ENCODE measurements around the gene PAX3.

Gene PAX3

DNA sequence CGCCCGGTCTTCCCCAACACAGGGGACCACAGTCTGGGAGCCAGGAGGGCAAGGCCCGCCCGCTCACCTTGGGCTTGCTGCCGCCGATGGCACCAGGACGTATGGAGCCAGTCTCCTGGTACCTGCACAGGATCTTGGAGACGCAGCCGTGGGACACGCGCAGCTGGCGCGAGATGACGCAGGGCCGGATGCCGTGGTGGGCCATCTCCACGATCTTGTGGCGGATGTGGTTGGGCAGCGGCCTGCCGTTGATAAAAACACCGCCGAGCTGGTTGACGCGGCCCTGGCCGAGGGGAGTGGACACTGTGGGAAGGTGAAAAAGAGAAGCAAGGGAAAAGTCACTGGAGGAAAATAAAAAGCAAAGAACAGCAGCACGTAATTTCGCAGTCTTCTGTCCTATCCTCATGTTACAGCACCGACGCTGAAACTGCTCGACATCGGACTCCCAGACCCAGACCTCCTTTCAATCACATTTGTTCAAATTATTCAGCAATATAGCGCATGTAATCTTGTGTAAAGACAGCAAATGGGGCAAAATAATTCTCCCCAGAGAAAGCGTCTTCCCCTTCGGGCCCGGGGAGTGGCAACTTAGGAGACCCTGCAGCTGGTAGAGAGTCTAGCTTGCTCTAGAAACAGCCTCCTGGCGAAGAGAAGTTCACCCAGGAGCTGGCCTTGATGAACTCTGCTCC, 1.7 kb downstream of the PAX3 start:
- no peak for DNase-seq (ENCODE audit: low spot score)

DNA sequence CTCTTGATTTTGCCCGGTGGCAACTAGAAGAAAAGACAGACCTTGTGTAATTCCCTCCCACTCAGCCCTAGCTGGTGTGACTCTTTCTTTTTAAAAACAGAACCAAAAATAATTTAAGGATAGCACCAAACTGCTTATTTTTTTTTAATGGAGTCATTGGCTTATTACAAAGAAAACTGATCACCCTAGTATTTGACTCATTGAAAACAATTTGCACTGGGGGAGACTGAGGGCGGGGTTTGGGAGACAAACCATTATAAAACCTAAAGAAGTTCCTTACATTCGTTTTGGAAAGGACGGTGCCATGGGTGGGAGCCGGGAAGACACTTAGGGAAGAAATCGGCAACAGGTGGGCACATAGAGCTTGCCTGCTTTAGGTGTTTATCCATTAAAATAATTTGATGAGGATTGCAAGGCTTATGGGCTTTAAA, 2.5 kb downstream of the PAX3 start:
- no peak for DNase-seq (ENCODE audit: low spot score)

DNA sequence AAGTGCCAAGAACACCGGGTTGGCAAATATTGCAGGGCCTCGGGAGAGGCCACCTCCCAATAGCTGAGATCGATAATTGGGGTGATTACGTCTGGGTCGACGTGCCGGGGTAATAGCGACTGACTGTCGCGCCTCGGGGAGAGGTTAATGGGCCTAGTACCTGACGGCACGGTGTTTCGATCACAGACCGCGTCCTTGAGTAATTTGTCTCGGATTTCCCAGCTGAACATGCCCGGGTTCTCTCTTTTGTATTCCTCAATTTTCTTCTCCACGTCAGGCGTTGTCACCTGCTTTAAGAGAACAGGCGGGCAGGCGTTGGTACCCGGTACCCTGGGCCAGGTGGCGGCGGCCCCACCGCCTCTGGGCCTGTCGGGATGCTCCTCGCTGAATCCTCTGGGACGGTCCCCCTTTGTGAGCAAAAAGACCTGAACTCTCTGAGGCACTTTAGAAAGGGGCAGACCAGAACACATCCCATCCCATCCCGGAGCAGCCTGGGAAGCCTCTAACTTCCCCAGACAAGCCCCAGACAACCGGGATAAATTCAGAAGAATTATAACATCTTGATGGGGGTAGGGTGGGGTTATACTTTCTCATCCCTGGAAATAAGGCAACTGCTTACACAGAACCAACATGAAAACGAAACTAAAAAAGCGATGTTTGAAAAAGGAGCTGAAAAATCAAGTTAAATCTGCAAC, 3.3 kb downstream of the PAX3 start:
- DNase-seq (ENCODE audit: low spot score) = no peak

- no peak for DNase-seq (ENCODE audit: low spot score)
These were observed 3.8 kb downstream of the PAX3 start for GRCh38 chr2:222294996-222295367.

GRCh38 chr2:222293660-222294630, 4.9 kb downstream of the PAX3 start:
- DNase-seq (ENCODE audit: low spot score) = no peak

DNA sequence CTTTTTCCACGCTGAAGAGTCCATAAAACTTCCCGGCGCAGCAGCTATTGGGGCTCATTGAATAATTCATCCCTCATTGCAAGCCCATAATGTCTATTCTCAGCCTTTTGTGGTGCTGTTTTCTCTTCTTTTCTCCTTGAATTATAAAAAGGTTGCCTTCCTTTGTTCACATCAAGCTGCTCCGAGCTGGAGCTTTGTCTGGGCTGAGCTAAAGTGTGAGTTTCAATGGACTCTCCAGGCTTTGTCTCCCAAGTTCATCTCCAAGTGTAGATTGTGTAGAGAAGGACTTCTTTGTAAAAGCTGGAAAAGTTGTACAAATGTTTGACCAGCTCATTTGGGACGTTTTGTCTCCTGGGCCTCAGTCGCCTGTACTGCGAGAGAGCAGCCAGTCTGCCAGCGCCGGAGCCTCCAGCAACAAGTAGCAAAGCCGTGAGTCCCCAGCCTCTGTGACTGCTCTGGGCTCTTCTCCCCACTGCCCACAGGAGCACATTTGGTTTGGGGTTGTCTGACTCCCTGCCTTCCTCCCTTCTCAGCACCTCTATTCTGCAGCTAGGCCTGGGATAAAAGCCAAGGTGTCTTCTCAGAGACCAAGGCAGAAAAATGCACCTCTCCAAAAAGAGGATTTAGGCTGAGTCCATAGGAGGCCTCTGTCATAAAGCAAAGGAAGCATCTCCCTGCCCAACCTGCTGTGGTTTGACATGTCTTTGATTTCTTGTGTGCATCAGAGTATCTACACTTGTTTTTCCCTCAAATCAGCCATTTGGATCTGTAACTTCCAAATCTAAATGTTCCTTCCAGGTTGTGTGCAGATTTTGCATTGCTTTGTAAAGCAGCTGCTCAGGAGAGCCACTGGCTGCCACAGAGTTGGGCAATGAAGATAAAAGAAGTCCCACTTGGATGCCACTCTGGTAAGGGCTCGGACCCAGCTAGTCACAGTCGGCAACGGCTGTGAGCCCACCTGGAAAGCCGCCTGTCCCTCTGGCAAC, 6.4 kb downstream of the PAX3 start:
- DNase-seq (ENCODE audit: low spot score) = no peak

DNA sequence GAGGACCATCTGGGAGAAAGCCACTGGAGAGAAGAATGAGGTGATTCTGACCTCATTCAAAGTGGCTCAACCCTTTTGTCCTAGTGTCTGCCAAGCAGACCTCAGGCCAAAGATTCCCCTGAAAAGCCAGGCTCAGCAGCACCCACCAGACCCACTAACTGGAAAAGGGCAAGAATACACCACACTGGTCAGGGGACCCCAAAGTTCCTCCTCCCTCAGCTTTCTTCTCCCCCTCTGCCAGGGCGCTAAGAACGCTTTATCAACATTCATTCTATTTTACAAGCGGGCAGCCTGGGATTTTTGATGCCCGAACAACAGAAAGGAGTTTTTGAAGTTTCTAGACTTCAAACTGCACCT, 7.3 kb downstream of the PAX3 start:
- no peak for DNase-seq (ENCODE audit: low spot score)

- DNase-seq (ENCODE audit: low spot score) = peak; percentile 92
These were observed 7.9 kb downstream of the PAX3 start for GRCh38 chr2:222290736-222291484.

GRCh38 chr2:222290401-222290735, 8.4 kb downstream of the PAX3 start:
- no peak for DNase-seq (ENCODE audit: low spot score)

GRCh38 chr2:222289278-222290160, 9.3 kb downstream of the PAX3 start:
- DNase-seq (ENCODE audit: low spot score) = no peak

DNA sequence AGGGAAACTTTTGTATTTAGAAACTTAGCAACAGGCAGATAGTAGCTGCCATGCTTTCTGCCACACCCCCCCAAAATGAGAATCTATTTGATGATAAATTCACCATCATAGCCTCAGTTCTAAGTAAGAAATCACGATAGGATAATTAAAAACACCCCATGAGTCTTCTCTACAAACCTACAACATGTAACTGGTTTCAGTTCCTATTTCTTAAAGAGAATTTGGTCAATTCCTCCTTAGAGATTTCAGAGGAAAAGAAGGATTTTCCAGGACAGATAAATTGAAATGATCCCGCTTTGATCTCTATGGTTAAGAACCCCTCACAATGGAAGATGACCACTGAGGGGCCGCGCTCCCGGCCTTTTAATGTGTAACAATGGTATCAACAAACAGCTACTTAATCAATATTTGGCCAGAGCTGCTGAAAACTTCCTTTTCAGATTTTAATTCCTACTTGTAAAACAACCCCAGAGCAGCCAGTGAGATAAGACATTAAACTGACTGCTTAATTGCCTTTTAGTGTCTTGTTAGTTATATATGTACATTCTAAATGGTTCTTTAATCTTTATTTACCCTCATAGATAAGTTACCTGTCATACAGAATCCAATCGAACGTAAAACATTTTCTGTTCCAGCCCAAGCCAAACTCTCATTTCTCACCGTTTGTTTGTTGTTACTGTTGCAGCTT, 10.1 kb downstream of the PAX3 start:
- no peak for DNase-seq (ENCODE audit: low spot score)

- no peak for DNase-seq (ENCODE audit: low spot score)
These were observed 10.8 kb downstream of the PAX3 start for GRCh38 chr2:222287862-222288479.

DNA sequence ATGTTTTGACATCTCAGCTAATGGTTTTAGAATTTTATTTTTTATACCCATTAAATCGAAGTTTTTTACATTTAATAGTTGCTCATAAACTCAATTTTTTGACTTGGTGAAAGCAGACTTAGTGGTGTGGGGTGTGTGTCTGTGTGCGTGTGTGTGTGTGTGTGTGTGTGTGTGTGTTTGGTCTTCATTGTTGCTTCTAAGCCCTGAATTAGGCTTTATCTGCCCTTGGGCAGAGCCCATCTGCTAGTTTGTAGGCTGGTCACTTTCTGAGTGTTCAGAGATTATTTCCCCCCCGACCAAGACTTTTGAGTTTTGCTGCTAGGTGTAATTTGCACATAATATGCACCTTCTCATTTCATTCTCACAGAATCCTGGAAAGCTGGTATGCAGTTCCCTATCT, 14.3 kb downstream of the PAX3 start:
- no peak for DNase-seq (ENCODE audit: low spot score)

GRCh38 chr2:222283634-222284033, 15.2 kb downstream of the PAX3 start:
- DNase-seq (ENCODE audit: low spot score) = peak; percentile 87

DNA sequence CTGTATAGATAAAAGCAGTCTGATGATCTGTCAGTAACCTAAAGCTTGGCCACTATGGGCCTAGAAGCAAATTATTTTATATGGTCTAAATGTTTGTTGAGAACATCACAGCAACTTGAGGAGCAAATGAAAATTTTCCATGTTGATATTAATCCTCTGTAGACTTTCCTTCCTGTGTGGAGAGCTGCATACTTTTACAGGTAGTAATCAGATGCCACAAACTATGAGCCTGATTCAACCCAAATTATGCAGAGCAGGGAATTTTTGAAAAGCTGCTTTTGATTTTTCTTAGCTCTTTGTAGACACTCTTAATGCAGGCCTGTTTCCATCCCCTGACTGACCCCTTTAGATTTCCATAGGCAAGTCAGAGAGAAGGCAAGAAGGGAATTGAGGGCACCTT, 17.3 kb downstream of the PAX3 start:
- no peak for DNase-seq (ENCODE audit: low spot score)

- no peak for DNase-seq (ENCODE audit: low spot score)
These were observed 18.0 kb downstream of the PAX3 start for GRCh38 chr2:222280795-222281194.

DNA sequence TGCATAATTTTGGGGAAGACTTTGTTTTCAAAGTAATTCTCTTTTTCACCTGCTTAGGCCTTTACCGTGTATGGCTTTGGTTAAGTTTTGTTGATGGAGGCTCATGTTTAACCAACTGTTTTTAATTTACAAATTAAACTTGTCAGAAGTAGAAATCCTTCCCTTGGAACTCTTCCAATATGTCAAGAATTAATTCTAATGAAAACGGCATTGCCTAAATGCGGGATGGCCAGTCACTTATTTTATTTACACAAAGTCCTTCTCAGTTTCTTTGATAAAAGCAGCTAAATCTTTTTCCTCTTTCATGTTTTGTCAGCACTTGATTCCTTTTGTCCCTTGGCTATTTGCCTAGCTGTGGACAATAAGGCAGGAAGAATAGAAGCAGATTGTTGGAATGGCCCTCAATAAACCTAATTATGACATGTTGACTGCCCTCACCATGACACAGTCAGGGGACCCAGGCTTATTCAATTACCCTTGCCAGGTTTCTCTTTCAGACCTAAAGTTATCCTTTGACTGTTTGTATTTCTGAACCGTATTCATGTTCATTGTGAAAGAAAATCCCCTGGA, 26.3 kb downstream of the PAX3 start:
- DNase-seq (ENCODE audit: low spot score) = no peak

DNA sequence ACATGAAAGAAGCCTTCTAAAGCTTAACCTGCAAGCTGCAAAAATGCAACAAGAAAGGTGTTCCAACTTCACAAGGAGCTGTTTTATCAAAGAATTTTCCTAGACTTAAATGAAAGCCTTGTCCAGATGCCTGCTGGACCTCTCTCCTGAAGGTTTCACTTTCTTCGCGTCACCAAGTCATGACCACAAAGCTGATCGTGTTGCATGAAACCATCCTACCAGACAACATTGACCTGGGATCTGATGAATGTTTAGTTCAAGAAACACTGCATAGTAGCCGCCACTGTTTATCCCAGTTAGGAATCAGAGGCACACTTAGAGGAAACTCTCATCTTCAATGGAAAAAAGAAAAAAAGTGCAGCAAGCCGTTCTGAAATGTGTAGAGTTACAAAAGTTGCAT, 26.9 kb downstream of the PAX3 start:
- no peak for DNase-seq (ENCODE audit: low spot score)

DNA sequence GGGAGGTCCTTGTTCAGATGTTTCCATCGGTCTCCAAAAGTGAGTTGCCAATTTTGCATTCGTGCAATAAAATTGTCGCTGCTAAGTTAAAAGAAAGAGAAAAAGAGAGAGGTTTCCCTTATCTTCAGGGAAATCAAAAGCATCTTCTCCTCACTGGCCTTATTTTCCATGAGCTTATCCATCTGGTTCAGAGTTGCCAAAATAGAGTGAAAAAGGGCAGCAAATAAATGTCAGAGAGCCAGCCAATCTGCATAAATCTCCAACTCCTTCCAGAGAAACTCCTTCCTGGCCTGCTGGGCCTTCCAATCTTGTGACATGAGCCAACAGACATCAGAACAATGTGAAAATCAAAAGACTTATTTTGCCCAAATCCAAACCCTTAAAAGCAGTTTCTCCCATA, 28.4 kb downstream of the PAX3 start:
- no peak for DNase-seq (ENCODE audit: low spot score)
